ENCODE data around the gene PCSK6.

- no peak for TF ChIP-seq CTCF (conservative IDR thresholded peaks at IDR 0.05; ENCODE audit: low read length)
- TF ChIP-seq EZH2phosphoT487 (IDR thresholded peaks at IDR 0.05; ENCODE audit: borderline replicate concordance, low read depth, low read length) = no peak
These were observed 97.4 kb downstream of the PCSK6 start for GRCh38 chr15:101391981-101392640.
